ENCODE measurements around the gene CACNG8. TPM values are rescaled to one million over a fixed set of nuclear protein-coding genes. Genes with fewer than 3 reads are reported as not detected.

Gene CACNG8
- polyA plus RNA-seq, 3 donors: 0.05 TPM; not detected in 2

DNA sequence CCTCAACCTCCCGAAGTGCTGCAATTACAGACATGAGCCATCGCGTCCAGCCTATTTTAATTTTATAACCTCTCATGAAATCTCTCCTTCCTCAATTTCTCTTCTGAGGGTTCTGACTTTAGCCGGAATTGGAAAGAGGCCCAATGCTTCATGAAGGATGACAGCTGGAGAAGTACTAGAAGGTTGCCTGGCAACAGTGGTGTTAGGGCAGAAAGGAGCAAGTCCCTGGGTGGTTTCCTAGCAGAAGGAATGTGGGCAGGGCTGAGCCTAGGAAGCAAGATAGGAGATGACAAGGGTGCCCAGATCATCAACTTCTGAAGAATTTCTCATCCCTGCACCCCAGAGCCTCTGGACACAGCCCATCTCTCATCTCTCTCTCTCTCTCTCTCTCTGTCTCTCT is 54.5 kb downstream of the CACNG8 start:
- Histone ChIP-seq H3K36me3 (replicated peaks in 1 of 2; ENCODE audit: control insufficient read depth in 1 of 2, insufficient read depth in 2 of 2, low read length in 2 of 2) (no peaks in the 10 kb centered on the region), H4K20me1 (ENCODE audit: insufficient read depth, low read length) (no peaks in the 10 kb centered on the region), H3K27me3 (ENCODE audit: control insufficient read depth in 2 of 2, insufficient read depth in 2 of 2, low read length in 2 of 2) (peaks cover 0 to 6% of the 10 kb centered on the region in 2 donors), H3K4me2 (replicated peaks; ENCODE audit: extremely low read depth, low read length, poor library complexity, severe bottlenecking) (no peak overlapping the region), H3K9me3 (replicated peaks in 1 of 2; ENCODE audit: control insufficient read depth in 1 of 2, insufficient read depth in 1 of 2, low read length in 2 of 2) (peaks cover 0 to 4% of the 10 kb centered on the region in 2 donors), H3K4me1 (ENCODE audit: control insufficient read depth in 1 of 2, insufficient read depth in 2 of 2, low read length in 2 of 2) (peaks cover 61 to 75% of the 10 kb centered on the region in 2 donors), H3K79me2 (ENCODE audit: insufficient read depth, low read length) (no peaks in the 10 kb centered on the region), H3K4me3 (replicated peaks in 1 of 3; ENCODE audit: low read depth in 2 of 3, low read length in 3 of 3) (peak overlapping the region in 1 of 3 experiments; percentile 14), H2AFZ (ENCODE audit: insufficient read depth, low read depth, low read length, poor library complexity, severe bottlenecking) (no peak overlapping the region), H3K9ac (ENCODE audit: insufficient read depth, low read length, poor library complexity, severe bottlenecking) (peak overlapping the region; percentile 38), H3K27ac (ENCODE audit: low read depth in 1 of 2, low read length in 2 of 2) (peak overlapping the region in 1 of 2 donors; percentile 95)
- TF ChIP-seq, protein P1, sequence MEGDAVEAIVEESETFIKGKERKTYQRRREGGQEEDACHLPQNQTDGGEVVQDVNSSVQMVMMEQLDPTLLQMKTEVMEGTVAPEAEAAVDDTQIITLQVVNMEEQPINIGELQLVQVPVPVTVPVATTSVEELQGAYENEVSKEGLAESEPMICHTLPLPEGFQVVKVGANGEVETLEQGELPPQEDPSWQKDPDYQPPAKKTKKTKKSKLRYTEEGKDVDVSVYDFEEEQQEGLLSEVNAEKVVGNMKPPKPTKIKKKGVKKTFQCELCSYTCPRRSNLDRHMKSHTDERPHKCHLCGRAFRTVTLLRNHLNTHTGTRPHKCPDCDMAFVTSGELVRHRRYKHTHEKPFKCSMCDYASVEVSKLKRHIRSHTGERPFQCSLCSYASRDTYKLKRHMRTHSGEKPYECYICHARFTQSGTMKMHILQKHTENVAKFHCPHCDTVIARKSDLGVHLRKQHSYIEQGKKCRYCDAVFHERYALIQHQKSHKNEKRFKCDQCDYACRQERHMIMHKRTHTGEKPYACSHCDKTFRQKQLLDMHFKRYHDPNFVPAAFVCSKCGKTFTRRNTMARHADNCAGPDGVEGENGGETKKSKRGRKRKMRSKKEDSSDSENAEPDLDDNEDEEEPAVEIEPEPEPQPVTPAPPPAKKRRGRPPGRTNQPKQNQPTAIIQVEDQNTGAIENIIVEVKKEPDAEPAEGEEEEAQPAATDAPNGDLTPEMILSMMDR (IDR thresholded peaks at IDR 0.05): no peak
- Mint-ChIP-seq H3K36me3 (peaks cover 0 to 6% of the 10 kb centered on the region in 2 donors), H3K4me1 (peaks cover 73% of the 10 kb centered on the region), H3K27ac (peak overlapping the region in 6 of 7 donors; percentile 96 to 100 (median 99)), H3K4me3 (no peak overlapping the region), H3K9me3 (peaks cover 2 to 14% (median 11%) of the 10 kb centered on the region in 7 donors), H3K27me3 (ENCODE audit: low read depth in 3 of 3) (peaks cover 11 to 16% (median 12%) of the 10 kb centered on the region in 3 donors)
- peak; percentile 76 to 78 (median 76) for DNase-seq
- 80% methylated on average over 1 of the region's 4 CpGs for WGBS (ENCODE audit: insufficient coverage)
- intact Hi-C loops (cut with micrococcal nuclease): no loop called here

GRCh38 chr19:54021363-54021762 is 58.6 kb downstream of the CACNG8 start:
- 94% methylated on average over 8 of the region's 8 CpGs for WGBS (ENCODE audit: insufficient coverage)
- no peak overlapping the region for H3K4me2 ChIP-seq (replicated peaks; ENCODE audit: extremely low read depth, low read length, poor library complexity, severe bottlenecking)
- Mint-ChIP-seq H3K36me3 (peaks cover 0 to 4% of the 10 kb centered on the region in 2 donors), H3K27me3 (ENCODE audit: low read depth in 3 of 3) (peaks cover under 1 to 4% (median 4%) of the 10 kb centered on the region in 3 donors), H3K4me1 (peaks cover 83% of the 10 kb centered on the region), H3K27ac (peak overlapping the region; percentile 95 to 100 (median 99)), H3K4me3 (no peak overlapping the region), H3K9me3 (peaks cover 0 to 12% (median 6%) of the 10 kb centered on the region in 7 donors)
- H2AFZ ChIP-seq (ENCODE audit: insufficient read depth, low read depth, low read length, poor library complexity, severe bottlenecking): no peak overlapping the region
- no peaks in the 10 kb centered on the region for H3K27me3 ChIP-seq (ENCODE audit: control insufficient read depth in 2 of 2, insufficient read depth in 2 of 2, low read length in 2 of 2)
- no peak overlapping the region for H3K9ac ChIP-seq (ENCODE audit: insufficient read depth, low read length, poor library complexity, severe bottlenecking)
- no peak overlapping the region for H3K4me3 ChIP-seq (replicated peaks in 1 of 3; ENCODE audit: low read depth in 2 of 3, low read length in 3 of 3)
- no peaks in the 10 kb centered on the region for H4K20me1 ChIP-seq (ENCODE audit: insufficient read depth, low read length)
- no peaks in the 10 kb centered on the region for H3K79me2 ChIP-seq (ENCODE audit: insufficient read depth, low read length)
- peaks cover 80 to 83% of the 10 kb centered on the region in 2 donors for H3K4me1 ChIP-seq (ENCODE audit: control insufficient read depth in 1 of 2, insufficient read depth in 2 of 2, low read length in 2 of 2)
- peak overlapping the region; percentile 93 to 95 for H3K27ac ChIP-seq (ENCODE audit: low read depth in 1 of 2, low read length in 2 of 2)
- DNase-seq: no peak
- no peaks in the 10 kb centered on the region for H3K36me3 ChIP-seq (replicated peaks in 1 of 2; ENCODE audit: control insufficient read depth in 1 of 2, insufficient read depth in 2 of 2, low read length in 2 of 2)
- H3K9me3 ChIP-seq (replicated peaks in 1 of 2; ENCODE audit: control insufficient read depth in 1 of 2, insufficient read depth in 1 of 2, low read length in 2 of 2): peaks cover 0 to 4% of the 10 kb centered on the region in 2 donors
- intact Hi-C loops (cut with micrococcal nuclease): loop anchor here (5.0 to 10.0 kb wide), 5 partner anchors 39 to 199 kb away; partner anchors contain the start of gene NLRP12 (in 2 of the 2)
- TF ChIP-seq, protein P1 (IDR thresholded peaks at IDR 0.05): no peak

Measured in CD14-positive monocyte (primary cell).